ENCODE results near the gene AMFR.

Gene AMFR

DNA sequence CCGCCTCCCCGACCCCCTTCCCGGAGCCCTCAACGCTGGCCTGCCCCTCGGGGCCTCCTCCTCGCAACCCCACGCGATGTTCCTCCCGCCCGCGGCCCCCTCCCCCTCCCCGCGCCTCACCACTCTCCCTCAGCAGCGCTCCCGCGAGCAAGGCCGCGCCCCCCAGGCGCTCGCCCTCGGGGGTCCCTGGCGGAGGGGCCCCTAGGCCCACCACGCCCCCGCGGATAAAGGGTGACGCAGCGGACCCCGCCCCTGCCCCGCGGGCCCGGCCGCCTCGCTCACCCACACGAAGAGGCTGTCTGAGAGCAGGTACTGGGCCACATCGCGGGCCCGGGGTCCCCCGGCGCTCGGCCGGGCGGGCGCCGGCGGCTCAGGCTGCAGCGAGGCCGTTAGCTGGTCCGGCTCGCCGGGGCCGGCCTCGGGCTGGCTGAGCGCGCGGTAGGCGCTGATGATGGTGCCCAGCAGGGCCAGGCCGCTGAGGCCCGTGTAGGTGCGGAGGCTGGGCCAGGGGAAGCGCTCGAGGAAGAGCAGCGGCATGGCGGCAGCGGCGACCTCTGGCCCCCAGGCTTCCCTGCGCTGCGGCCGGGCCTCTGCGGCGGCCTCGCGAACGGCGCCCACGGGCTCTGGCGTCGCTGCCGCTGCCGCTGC is 430 bp downstream of the AMFR start:
- peak; percentile 79 for DNase-seq

- DNase-seq = peak; percentile 47
These were observed 961 bp downstream of the AMFR start for GRCh38 chr16:56424404-56424764.

GRCh38 chr16:56423584-56424403 is 1.6 kb downstream of the AMFR start:
- DNase-seq = peak; percentile 28

DNA sequence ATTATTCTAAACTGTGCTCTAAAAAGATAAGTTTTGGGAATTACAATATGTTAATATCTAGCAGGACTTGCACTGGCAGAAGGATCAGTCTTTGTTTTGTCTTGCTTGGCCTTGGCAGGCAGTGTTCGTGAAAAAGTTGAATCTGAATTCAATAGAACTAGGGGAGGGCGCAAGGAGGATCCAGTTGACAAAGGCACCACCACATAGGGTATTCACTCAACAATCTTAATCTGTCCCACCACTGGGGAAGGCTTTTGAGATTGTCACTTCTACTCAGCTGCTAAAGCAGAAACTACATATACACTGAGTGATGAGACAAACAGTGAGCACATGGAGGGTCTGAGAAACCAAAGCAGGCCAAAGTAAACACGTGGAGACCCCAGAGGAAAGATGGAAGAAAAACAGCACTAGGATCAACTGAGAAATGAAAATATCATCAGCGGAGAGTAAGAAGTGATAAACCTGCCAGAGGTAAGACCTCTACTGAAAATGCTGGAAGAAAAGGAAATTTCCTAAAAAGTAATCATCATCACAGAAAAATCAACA is 2.4 kb downstream of the AMFR start:
- DNase-seq = no peak

- no peak for DNase-seq
These were observed 3.2 kb downstream of the AMFR start for GRCh38 chr16:56421976-56422669.

DNA sequence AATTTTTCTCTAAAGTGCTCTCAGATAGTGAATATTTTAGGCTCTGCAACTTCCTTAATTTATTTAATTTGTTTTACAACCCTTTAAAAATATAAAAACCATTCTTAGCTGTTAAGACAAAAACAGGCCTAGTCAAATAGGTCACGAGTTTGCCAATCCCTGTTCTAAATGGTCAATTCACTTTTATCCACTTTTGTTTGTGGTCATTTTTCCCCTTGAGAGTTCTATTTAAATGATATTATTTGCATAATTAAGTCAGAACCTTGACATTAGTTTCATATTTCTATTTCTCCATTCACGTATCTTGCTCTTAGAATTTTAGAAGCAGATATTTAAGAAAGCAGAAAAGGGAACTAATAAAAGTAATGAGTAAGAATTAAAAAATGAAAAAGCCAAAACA is 4.0 kb downstream of the AMFR start:
- DNase-seq = no peak

GRCh38 chr16:56420613-56421012 is 4.7 kb downstream of the AMFR start:
- DNase-seq = no peak

- no peak for DNase-seq
These were observed 5.4 kb downstream of the AMFR start for GRCh38 chr16:56419740-56420548.

- no peak for DNase-seq
These were observed 8.2 kb downstream of the AMFR start for GRCh38 chr16:56417138-56417537.

DNA sequence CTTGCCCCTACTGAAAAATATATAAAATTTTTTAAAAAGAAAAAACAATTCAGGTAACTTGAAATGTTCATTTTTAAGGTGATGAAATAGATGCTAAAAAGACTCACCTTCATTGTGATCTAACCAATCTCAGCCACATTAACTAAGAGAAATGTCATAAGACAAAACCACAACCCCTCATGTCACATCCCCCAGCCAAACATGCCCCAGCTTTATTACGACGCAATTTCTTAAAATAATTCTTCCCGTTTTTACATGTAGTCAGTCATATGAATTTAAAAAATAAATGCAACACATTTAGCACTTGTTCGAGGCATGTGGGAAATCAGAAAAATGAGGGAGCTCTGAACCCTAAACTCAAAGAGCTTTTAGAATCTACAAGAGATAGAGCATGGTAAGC is 9.5 kb downstream of the AMFR start:
- no peak for DNase-seq

GRCh38 chr16:56414366-56414765 is 11.0 kb downstream of the AMFR start:
- DNase-seq = no peak

DNA sequence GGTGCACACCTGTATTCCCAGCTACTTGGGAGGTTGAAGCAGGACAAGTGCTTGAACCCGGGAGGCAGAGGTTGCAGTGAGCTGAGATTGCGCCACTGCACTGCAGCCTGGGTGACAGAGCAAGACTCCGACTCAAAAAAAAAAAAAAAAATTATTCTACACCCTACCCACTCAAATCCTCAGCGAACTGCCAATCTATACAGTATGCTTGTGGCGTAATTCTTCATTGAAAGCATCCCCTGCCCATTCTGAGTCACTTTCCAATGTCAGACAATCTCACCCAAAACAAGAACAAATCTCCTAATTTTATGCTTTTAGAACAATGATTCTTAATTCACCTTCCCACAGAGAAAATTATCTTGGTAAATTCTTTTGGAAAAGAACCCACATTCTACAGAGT is 12.0 kb downstream of the AMFR start:
- no peak for DNase-seq

DNA sequence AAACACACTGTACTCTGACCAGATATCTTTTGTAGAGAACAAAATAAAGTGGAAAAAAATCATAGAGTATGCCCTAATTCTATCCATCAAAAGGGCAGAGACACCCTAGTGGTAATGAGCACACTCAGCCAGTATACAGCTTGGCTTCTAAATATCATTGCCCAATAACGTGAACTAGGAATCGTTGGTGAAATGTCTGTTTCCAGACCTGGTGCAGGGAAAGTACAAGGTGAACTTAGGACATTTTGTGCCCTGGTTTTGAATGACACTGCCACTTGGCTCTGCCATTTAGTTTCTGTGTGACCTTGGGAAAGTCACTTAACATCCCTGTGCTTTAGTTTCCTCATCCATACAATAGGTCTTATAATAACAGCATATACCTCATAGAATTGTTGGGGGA is 13.7 kb downstream of the AMFR start:
- no peak for DNase-seq

GRCh38 chr16:56411123-56411522 is 14.2 kb downstream of the AMFR start:
- DNase-seq = no peak

- DNase-seq = no peak
These were observed 16.1 kb downstream of the AMFR start for GRCh38 chr16:56409195-56409594.

DNA sequence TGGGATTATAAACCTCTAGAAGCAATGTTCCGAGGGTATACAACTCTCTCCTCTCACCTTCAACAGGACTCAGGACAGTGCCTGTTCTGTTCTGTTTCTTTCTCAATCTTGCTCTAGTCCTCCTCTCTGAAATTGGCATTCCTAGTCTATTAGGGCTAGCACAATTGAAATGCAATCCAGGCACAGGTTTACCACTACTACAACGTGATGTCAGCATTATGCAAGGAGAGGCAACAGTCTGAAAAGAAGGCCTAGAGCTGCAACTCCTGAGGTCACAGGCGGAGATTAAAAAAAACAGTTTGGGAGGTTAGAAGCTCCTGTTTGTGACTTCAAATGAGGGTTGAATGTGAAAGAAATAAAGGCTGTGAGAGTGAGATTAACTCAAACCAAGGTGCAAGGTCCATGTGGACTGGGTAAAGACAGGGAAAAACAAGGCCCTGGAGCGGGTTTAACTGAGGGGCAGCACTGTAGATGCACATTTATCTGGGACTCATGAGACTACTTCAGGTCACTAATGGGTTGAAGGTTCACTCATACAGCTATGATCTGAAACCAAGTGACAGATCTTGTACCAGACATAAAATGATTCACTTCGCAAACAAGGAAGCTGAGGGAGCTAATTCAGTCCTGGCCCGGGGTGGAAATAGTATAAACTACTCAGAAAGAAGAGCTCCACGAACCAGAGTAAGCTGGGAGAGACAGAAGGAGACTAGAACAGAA is 16.8 kb downstream of the AMFR start:
- DNase-seq = no peak

DNA sequence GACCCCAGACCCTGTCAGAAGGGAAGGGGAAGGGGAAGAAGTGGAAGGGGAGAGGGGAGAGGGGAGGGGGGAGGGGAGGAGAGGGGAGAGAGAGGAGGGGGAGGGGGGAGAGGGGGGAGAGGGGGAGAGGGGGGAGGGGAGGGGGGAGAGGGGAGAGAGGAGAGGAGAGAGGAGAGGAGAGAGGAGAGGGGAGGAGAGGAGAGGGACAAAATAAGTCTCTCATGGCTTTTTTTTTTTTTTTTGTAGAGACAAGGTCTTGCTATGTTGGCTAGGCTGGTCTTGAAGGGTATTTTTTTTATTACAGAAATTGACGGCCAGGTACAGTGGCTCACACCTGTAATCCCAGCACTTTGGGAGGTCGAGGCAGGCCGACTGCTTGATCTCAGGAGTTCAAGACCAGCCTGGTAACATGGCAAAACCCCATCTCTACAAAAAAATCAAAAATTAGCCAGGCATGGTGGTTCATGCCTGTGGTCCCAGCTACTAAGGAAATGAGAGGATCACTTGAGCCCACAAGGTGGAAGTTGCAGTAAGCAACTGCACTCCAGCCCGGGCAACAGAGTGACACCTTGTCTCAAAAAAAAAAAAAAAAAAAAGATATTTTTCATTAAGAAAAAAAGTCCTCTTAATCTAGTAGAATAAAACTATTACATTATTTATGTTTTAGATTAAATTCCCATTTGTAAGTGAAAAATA is 19.2 kb downstream of the AMFR start:
- DNase-seq = no peak

GRCh38 chr16:56401482-56401881 is 23.9 kb downstream of the AMFR start:
- DNase-seq = no peak

GRCh38 chr16:56400458-56400857 is 24.9 kb downstream of the AMFR start:
- DNase-seq = no peak

DNA sequence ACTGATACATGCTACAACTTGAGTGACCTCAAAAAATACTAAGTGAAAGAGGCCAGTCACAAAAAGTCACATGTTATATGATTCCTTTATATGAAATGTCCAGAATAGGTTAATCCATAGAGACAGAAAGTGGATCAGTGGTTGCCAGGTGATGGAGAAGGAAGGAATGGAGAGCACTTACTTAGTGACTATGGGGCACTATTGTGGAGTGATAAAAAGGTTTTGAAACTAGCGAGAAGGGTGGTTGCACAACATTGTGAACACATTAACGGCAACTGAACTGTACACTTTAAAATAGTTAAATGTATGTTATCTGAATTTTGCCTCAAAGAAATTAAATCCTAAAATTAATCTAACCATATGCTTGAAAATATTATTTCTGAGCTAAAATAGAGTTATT is 25.9 kb downstream of the AMFR start:
- no peak for DNase-seq

- DNase-seq = no peak
These were observed 26.3 kb downstream of the AMFR start for GRCh38 chr16:56399047-56399446.
